Astrocyte of the spinal cord (primary cell): ENCODE measurements around the gene B4GALT6.

Source experiments
- DNase-seq: peaks from one replicate; pipeline ENCODE4 v3.0.0; 2011; ENCODE audit warnings: low read depth, low spot score
- H3K4me3 ChIP-seq: 2 replicates; pipeline ENCODE4 v1.5.1; 2011; ENCODE audit warnings: low read depth, mild to moderate bottlenecking, low read length, moderate library complexity
- CTCF ChIP-seq: IDR thresholded peaks from 2 replicates; pipeline ENCODE4 v1.5.1; 2012; ENCODE audit warnings: low read depth, mild to moderate bottlenecking, low read length, inconsistent platforms
- in situ Hi-C: cut with HindIII; loops from 2 replicates; pipeline ENCODE4 v1.10.0; 2017; ENCODE audit warnings: low sequenced_read_pairs

Gene B4GALT6

GRCh38 chr18:31649978-31650719 lies 34.2 kb downstream of the B4GALT6 start:
- DNase-seq, result no peak
- in situ Hi-C loops, result no loop called here
- H3K4me3 ChIP-seq, result no peak overlapping the region
- no peak for TF ChIP-seq CTCF

GRCh38 chr18:31649449-31649848 lies 34.9 kb downstream of the B4GALT6 start:
- DNase-seq, result no peak
- in situ Hi-C loops, result no loop called here
- TF ChIP-seq CTCF, result no peak

GRCh38 chr18:31648966-31649429 lies 35.4 kb downstream of the B4GALT6 start:
- in situ Hi-C loops, result no loop called here
- H3K4me3 ChIP-seq, result no peak overlapping the region
- no peak for TF ChIP-seq CTCF
- peak; percentile 43 for DNase-seq

More at GRCh38 chr18:31649449-31649848, 34.9 kb downstream of the B4GALT6 start:
- H3K4me3 ChIP-seq, result no peak overlapping the region

- no peak overlapping the region for H3K4me3 ChIP-seq
- no peak for TF ChIP-seq CTCF
- in situ Hi-C loops, result no loop called here
- DNase-seq, result no peak
Measured at GRCh38 chr18:31648458-31648857, 35.9 kb downstream of the B4GALT6 start.

- in situ Hi-C loops, result no loop called here
- no peak overlapping the region for H3K4me3 ChIP-seq
- no peak for TF ChIP-seq CTCF
Measured at GRCh38 chr18:31647127-31647753, 37.1 kb downstream of the B4GALT6 start.

GRCh38 chr18:31646332-31647126 lies 37.9 kb downstream of the B4GALT6 start:
- no peak overlapping the region for H3K4me3 ChIP-seq
- in situ Hi-C loops, result no loop called here
- TF ChIP-seq CTCF, result no peak
- no peak for DNase-seq

More at GRCh38 chr18:31647127-31647753, 37.1 kb downstream of the B4GALT6 start:
- DNase-seq, result no peak
